ENCODE measurements around the gene ZNF346. TPM values are rescaled to one million over a fixed set of nuclear protein-coding genes. Genes with fewer than 3 reads are reported as not detected.

ZNF346 gene
- total RNA-seq, 1 experiment from 2014 or later, result 31.2 TPM

GRCh38 chr5:177099422-177100093 lies 77.1 kb downstream of the ZNF346 start:
- Mint-ChIP-seq H3K36me3 (ENCODE audit: insufficient read depth, unreplicated experiment) (peaks cover 50% of the 10 kb centered on the region), H3K4me1 (ENCODE audit: low read depth, unreplicated experiment) (peaks cover 26% of the 10 kb centered on the region), H3K9me3 (ENCODE audit: low read depth, unreplicated experiment) (no peaks in the 10 kb centered on the region), H3K27me3 (ENCODE audit: unreplicated experiment) (no peaks in the 10 kb centered on the region), H3K4me3 (ENCODE audit: low read depth, unreplicated experiment) (no peak overlapping the region), H3K27ac (ENCODE audit: unreplicated experiment) (peak overlapping the region; percentile 18)
- no peak for DNase-seq
- CTCF ChIA-PET, result interaction anchor here (0.7 to 0.8 kb wide), 3 partner anchors 12 to 439 kb away, joined by 3 to 6 read pairs (median 4); no protein-coding TSS in a partner anchor
- no peak for TF ChIP-seq CTCF (IDR thresholded peaks at IDR 0.05; ENCODE audit: unreplicated experiment)
- intact Hi-C loops (cut with micrococcal nuclease; ENCODE audit: unreplicated experiment), result no loop called here
- no TSS peak for BruUV-seq (replicated peaks)

GRCh38 chr5:177100714-177101121 lies 78.2 kb downstream of the ZNF346 start:
- Mint-ChIP-seq H3K9me3 (ENCODE audit: low read depth, unreplicated experiment) (no peaks in the 10 kb centered on the region), H3K4me3 (ENCODE audit: low read depth, unreplicated experiment) (no peak overlapping the region), H3K27ac (ENCODE audit: unreplicated experiment) (peak overlapping the region; percentile 74), H3K27me3 (ENCODE audit: unreplicated experiment) (no peaks in the 10 kb centered on the region), H3K36me3 (ENCODE audit: insufficient read depth, unreplicated experiment) (peaks cover 47% of the 10 kb centered on the region), H3K4me1 (ENCODE audit: low read depth, unreplicated experiment) (peaks cover 19% of the 10 kb centered on the region)
- CTCF ChIA-PET, result interaction anchor here (0.7 to 1.3 kb wide), 2 partner anchors 14 to 440 kb away, joined by 4 to 13 read pairs; partner anchors contain the start of gene FGFR4
- intact Hi-C loops (cut with micrococcal nuclease; ENCODE audit: unreplicated experiment), result no loop called here
- DNase-seq, result no peak
- no TSS peak for BruUV-seq (replicated peaks)
- no peak for TF ChIP-seq CTCF (IDR thresholded peaks at IDR 0.05; ENCODE audit: unreplicated experiment)

GRCh38 chr5:177103523-177104253 lies 81.2 kb downstream of the ZNF346 start:
- intact Hi-C loops (cut with micrococcal nuclease; ENCODE audit: unreplicated experiment), result no loop called here
- no peaks in the 10 kb centered on the region for H3K27me3 Mint-ChIP-seq (ENCODE audit: unreplicated experiment)
- CTCF ChIA-PET, result interaction anchor here (0.7 kb wide), 2 partner anchors 11 to 92 kb away, joined by 4 to 5 read pairs; no protein-coding TSS in a partner anchor
- BruUV-seq (replicated peaks), result no TSS peak
- peaks cover 23% of the 10 kb centered on the region for H3K36me3 Mint-ChIP-seq (ENCODE audit: insufficient read depth, unreplicated experiment)
- TF ChIP-seq CTCF (IDR thresholded peaks at IDR 0.05; ENCODE audit: unreplicated experiment), result no peak
- no peak overlapping the region for H3K27ac Mint-ChIP-seq (ENCODE audit: unreplicated experiment)
- H3K4me1 Mint-ChIP-seq (ENCODE audit: low read depth, unreplicated experiment), result peaks cover 19% of the 10 kb centered on the region
- no peak overlapping the region for H3K4me3 Mint-ChIP-seq (ENCODE audit: low read depth, unreplicated experiment)
- H3K9me3 Mint-ChIP-seq (ENCODE audit: low read depth, unreplicated experiment), result no peaks in the 10 kb centered on the region
- no peak for DNase-seq

GRCh38 chr5:177105691-177106476 lies 83.4 kb downstream of the ZNF346 start:
- intact Hi-C loops (cut with micrococcal nuclease; ENCODE audit: unreplicated experiment), result no loop called here
- no peak for TF ChIP-seq CTCF (IDR thresholded peaks at IDR 0.05; ENCODE audit: unreplicated experiment)
- Mint-ChIP-seq H3K4me1 (ENCODE audit: low read depth, unreplicated experiment) (peaks cover 17% of the 10 kb centered on the region), H3K27ac (ENCODE audit: unreplicated experiment) (no peak overlapping the region), H3K36me3 (ENCODE audit: insufficient read depth, unreplicated experiment) (peaks cover 3% of the 10 kb centered on the region), H3K4me3 (ENCODE audit: low read depth, unreplicated experiment) (no peak overlapping the region), H3K27me3 (ENCODE audit: unreplicated experiment) (no peaks in the 10 kb centered on the region), H3K9me3 (ENCODE audit: low read depth, unreplicated experiment) (no peaks in the 10 kb centered on the region)
- no TSS peak for BruUV-seq (replicated peaks)
- DNase-seq, result no peak
- CTCF ChIA-PET, result interaction anchor here (0.7 to 2.0 kb wide), 2 partner anchors 19 to 251 kb away, joined by 4 to 8 read pairs; partner anchors contain the start of gene FGFR4

Measured in Calu3 (cell line).